SJSA1 (cell line): ENCODE measurements around the gene CAPRIN1. TPM values are rescaled to one million over a fixed set of nuclear protein-coding genes. Genes with fewer than 3 reads are reported as not detected.

ENCODE experiments used
- DNase-seq, 2 experiments: peaks; one replicate each; pipeline ENCODE4 v3.0.0-alpha.2; 2015 to 2020; ENCODE audit warnings: low spot score in 2 of 2, low read depth in 1 of 2
- H3K27ac ChIP-seq: fragments of 250-450 bp; sonication (Bioruptor Pico); 2 replicates; pipeline ENCODE4 v1.5.1; 2020; ENCODE audit warnings: mild to moderate bottlenecking, moderate library complexity
- H3K27me3 ChIP-seq: fragments of 250-450 bp; sonication (Bioruptor Pico); replicated peaks from 2 replicates; pipeline ENCODE4 v1.5.1; 2020; ENCODE audit warnings: mild to moderate bottlenecking, moderate library complexity
- H3K36me3 ChIP-seq: fragments of 250-450 bp; sonication (Bioruptor Pico); 2 replicates; pipeline ENCODE4 v1.5.1; 2020; ENCODE audit warnings: mild to moderate bottlenecking
- H3K4me1 ChIP-seq: fragments of 250-450 bp; sonication (Bioruptor Pico); replicated peaks from 2 replicates; pipeline ENCODE4 v1.6.1; 2021; ENCODE audit warnings: mild to moderate bottlenecking
- H3K4me3 ChIP-seq: fragments of 250-450 bp; sonication (Bioruptor Pico); 2 replicates; pipeline ENCODE4 v1.5.1; 2020; ENCODE audit warnings: mild to moderate bottlenecking
- H3K9me3 ChIP-seq: fragments of 250-450 bp; sonication (Bioruptor Pico); replicated peaks from 2 replicates; pipeline ENCODE4 v1.5.1; 2020; ENCODE audit warnings: mild to moderate bottlenecking
- total RNA-seq: library from RNA; depleted of rRNA; stranded (reverse); fragments of >200 nt; shearing (Covaris generic); gene quantifications from 2 replicates; pipeline ENCODE4 v1.2.3, GENCODE V29; 2014; rRNA removed

The CAPRIN1 gene
- total RNA-seq, result 126 and 193 TPM in 2 replicates

GRCh38 chr11:34051349-34052035, at the start of gene CAPRIN1:
Gene CAPRIN1, plus strand, starts transcription at chr11:34051731. Its CDS starts 690 bp downstream, at chr11:34052421.
- Histone ChIP-seq H3K4me3 (peak within 1 kb of the TSS; percentile 86), H3K4me1 (peaks cover 16% of the 10 kb centered on the region), H3K27ac (peak within 1 kb of the TSS; percentile 99), H3K27me3 (no peaks in the 10 kb centered on the region), H3K36me3 (peaks cover 48% of the 10 kb centered on the region), H3K9me3 (no peaks in the 10 kb centered on the region)
- DNase-seq, result peak; percentile 92 to 98

- H3K36me3 ChIP-seq, result no peaks in the 10 kb centered on the region
- H3K4me3 ChIP-seq, result no peak overlapping the region
- no peak for DNase-seq
- no peaks in the 10 kb centered on the region for H3K9me3 ChIP-seq
- H3K27me3 ChIP-seq, result peaks cover 30% of the 10 kb centered on the region
- peaks cover 7% of the 10 kb centered on the region; the same call in 1 of the 2 replicates for H3K4me1 ChIP-seq
- H3K27ac ChIP-seq, result no peak overlapping the region
Observed at GRCh38 chr11:34002420-34002819, 49.1 kb upstream of the CAPRIN1 start.

GRCh38 chr11:34004236-34004635, 47.3 kb upstream of the CAPRIN1 start:
- no peak for DNase-seq
- no peak overlapping the region for H3K27ac ChIP-seq
- no peaks in the 10 kb centered on the region for H3K36me3 ChIP-seq
- H3K4me3 ChIP-seq, result no peak overlapping the region
- peaks cover 24% of the 10 kb centered on the region for H3K27me3 ChIP-seq
- no peaks in the 10 kb centered on the region for H3K9me3 ChIP-seq
- no peaks in the 10 kb centered on the region for H3K4me1 ChIP-seq

- DNase-seq, result no peak
- no peak overlapping the region for H3K4me3 ChIP-seq
- no peaks in the 10 kb centered on the region for H3K4me1 ChIP-seq
- H3K9me3 ChIP-seq, result no peaks in the 10 kb centered on the region
- no peaks in the 10 kb centered on the region for H3K36me3 ChIP-seq
- H3K27me3 ChIP-seq, result peaks cover 18% of the 10 kb centered on the region
- no peak overlapping the region for H3K27ac ChIP-seq
Observed at GRCh38 chr11:34006876-34007275, 44.7 kb upstream of the CAPRIN1 start.

- Histone ChIP-seq H3K36me3 (no peaks in the 10 kb centered on the region), H3K27me3 (0 out of 2 replicates have a peak, but pooled peaks cover 4% of the 10 kb centered on the region), H3K27ac (no peak overlapping the region), H3K4me1 (no peaks in the 10 kb centered on the region), H3K9me3 (no peaks in the 10 kb centered on the region), H3K4me3 (no peak overlapping the region)
- no peak for DNase-seq
Observed at GRCh38 chr11:34012734-34013133, 38.8 kb upstream of the CAPRIN1 start.

- no peaks in the 10 kb centered on the region for H3K36me3 ChIP-seq
- H3K9me3 ChIP-seq, result no peaks in the 10 kb centered on the region
- no peaks in the 10 kb centered on the region for H3K4me1 ChIP-seq
- H3K4me3 ChIP-seq, result no peak overlapping the region
- no peak overlapping the region for H3K27ac ChIP-seq
- DNase-seq, result no peak
- peaks cover 7% of the 10 kb centered on the region; the same call in 1 of the 2 replicates for H3K27me3 ChIP-seq
Observed at GRCh38 chr11:34013898-34014571, 37.5 kb upstream of the CAPRIN1 start.

GRCh38 chr11:34021977-34022735, 29.4 kb upstream of the CAPRIN1 start:
- no peaks in the 10 kb centered on the region for H3K4me1 ChIP-seq
- no peaks in the 10 kb centered on the region for H3K36me3 ChIP-seq
- no peak overlapping the region for H3K4me3 ChIP-seq
- DNase-seq, result no peak
- no peak overlapping the region for H3K27ac ChIP-seq
- H3K27me3 ChIP-seq, result peaks cover 3% of the 10 kb centered on the region; the same call in 1 of the 2 replicates
- 0 out of 2 replicates have a peak, but pooled peaks cover 3% of the 10 kb centered on the region for H3K9me3 ChIP-seq

GRCh38 chr11:34026432-34026831, 25.1 kb upstream of the CAPRIN1 start:
- Histone ChIP-seq H3K36me3 (no peaks in the 10 kb centered on the region), H3K27ac (no peak overlapping the region), H3K9me3 (0 out of 2 replicates have a peak, but pooled peaks cover 3% of the 10 kb centered on the region), H3K4me3 (no peak overlapping the region), H3K27me3 (no peaks in the 10 kb centered on the region), H3K4me1 (no peaks in the 10 kb centered on the region)
- no peak for DNase-seq

GRCh38 chr11:34027516-34028408, 23.8 kb upstream of the CAPRIN1 start:
- H3K27me3 ChIP-seq, result no peaks in the 10 kb centered on the region
- H3K4me1 ChIP-seq, result no peaks in the 10 kb centered on the region
- no peak overlapping the region for H3K4me3 ChIP-seq
- no peaks in the 10 kb centered on the region for H3K9me3 ChIP-seq
- no peak overlapping the region for H3K27ac ChIP-seq
- H3K36me3 ChIP-seq, result no peaks in the 10 kb centered on the region
- DNase-seq, result no peak

GRCh38 chr11:34028425-34028824, 23.1 kb upstream of the CAPRIN1 start:
- Histone ChIP-seq H3K36me3 (no peaks in the 10 kb centered on the region), H3K4me1 (no peaks in the 10 kb centered on the region), H3K27ac (no peak overlapping the region), H3K9me3 (no peaks in the 10 kb centered on the region), H3K27me3 (no peaks in the 10 kb centered on the region), H3K4me3 (no peak overlapping the region)
- no peak for DNase-seq

GRCh38 chr11:34029176-34029575, 22.4 kb upstream of the CAPRIN1 start:
- peak in 1 of 2 experiments; percentile 7 for DNase-seq

GRCh38 chr11:34030382-34030781, 21.1 kb upstream of the CAPRIN1 start:
- Histone ChIP-seq H3K36me3 (no peaks in the 10 kb centered on the region), H3K27ac (no peak overlapping the region), H3K4me1 (no peaks in the 10 kb centered on the region), H3K9me3 (no peaks in the 10 kb centered on the region), H3K4me3 (no peak overlapping the region), H3K27me3 (no peaks in the 10 kb centered on the region)
- peak in 1 of 2 experiments; percentile 0 for DNase-seq

More at GRCh38 chr11:34029176-34029575, 22.4 kb upstream of the CAPRIN1 start:
- H3K27me3 ChIP-seq, result no peaks in the 10 kb centered on the region
- H3K27ac ChIP-seq, result no peak overlapping the region
- no peaks in the 10 kb centered on the region for H3K36me3 ChIP-seq
- no peaks in the 10 kb centered on the region for H3K4me1 ChIP-seq
- H3K9me3 ChIP-seq, result no peaks in the 10 kb centered on the region
- no peak overlapping the region for H3K4me3 ChIP-seq

GRCh38 chr11:34033399-34033798, 18.1 kb upstream of the CAPRIN1 start:
- Histone ChIP-seq H3K4me3 (no peak overlapping the region), H3K4me1 (no peaks in the 10 kb centered on the region), H3K27me3 (no peaks in the 10 kb centered on the region), H3K36me3 (no peaks in the 10 kb centered on the region), H3K27ac (no peak overlapping the region), H3K9me3 (no peaks in the 10 kb centered on the region)
- peak in 1 of 2 experiments; percentile 1 for DNase-seq
